ENCODE data around the gene SLC9A5. TPM values are rescaled to one million over a fixed set of nuclear protein-coding genes. Genes with fewer than 3 reads are reported as not detected.

Gene SLC9A5
- total RNA-seq, 2 donors from 2014 or later, result 0.27 to 2.6 TPM

GRCh38 chr16:67206129-67206837 lies 42.5 kb upstream of the SLC9A5 start:
- peaks cover 0 to 12% of the 10 kb centered on the region in 2 donors for H3K36me3 ChIP-seq
- TF ChIP-seq CTCF (IDR thresholded peaks at IDR 0.05) (no peak), POLR2A (IDR thresholded peaks at IDR 0.05) (no peak), POLR2AphosphoS5 (IDR thresholded peaks at IDR 0.05) (no peak)

GRCh38 chr16:67206838-67207248 lies 41.9 kb upstream of the SLC9A5 start:
- 93% methylated on average over 3 of the region's 3 CpGs for WGBS
- peaks cover 0 to 9% of the 10 kb centered on the region in 2 donors for H3K36me3 ChIP-seq
- H3K27me3 ChIP-seq (replicated peaks; ENCODE audit: insufficient read depth), result no peaks in the 10 kb centered on the region
- H3K27ac ChIP-seq, result no peak overlapping the region
- no peaks in the 10 kb centered on the region for H3K4me1 ChIP-seq (replicated peaks)
- DNase-seq (ENCODE audit: low spot score), result no peak
- H3K9me3 ChIP-seq, result no peaks in the 10 kb centered on the region
- no peak overlapping the region for H3K4me3 ChIP-seq
- no peak for TF ChIP-seq POLR2A (IDR thresholded peaks at IDR 0.05)
- no peak for TF ChIP-seq CTCF (IDR thresholded peaks at IDR 0.05)
- TF ChIP-seq POLR2AphosphoS5 (IDR thresholded peaks at IDR 0.05), result no peak
- intact Hi-C loops (cut with DNase I), result no loop called here

More at GRCh38 chr16:67206129-67206837, 42.5 kb upstream of the SLC9A5 start:
- intact Hi-C loops (cut with DNase I), result no loop called here
- no peak overlapping the region for H3K27ac ChIP-seq
- H3K4me3 ChIP-seq, result no peak overlapping the region
- 94% methylated on average over 8 of the region's 8 CpGs for WGBS
- DNase-seq (ENCODE audit: low spot score), result no peak
- no peaks in the 10 kb centered on the region for H3K9me3 ChIP-seq
- H3K4me1 ChIP-seq (replicated peaks), result no peaks in the 10 kb centered on the region
- no peaks in the 10 kb centered on the region for H3K27me3 ChIP-seq (replicated peaks; ENCODE audit: insufficient read depth)

GRCh38 chr16:67207249-67208091 lies 41.3 kb upstream of the SLC9A5 start:
- Histone ChIP-seq H3K4me3 (no peak overlapping the region), H3K27ac (no peak overlapping the region), H3K4me1 (replicated peaks) (no peaks in the 10 kb centered on the region), H3K36me3 (peaks cover 0 to 3% of the 10 kb centered on the region in 2 donors), H3K9me3 (no peaks in the 10 kb centered on the region), H3K27me3 (replicated peaks; ENCODE audit: insufficient read depth) (no peaks in the 10 kb centered on the region)
- 73% methylated on average over 16 of the region's 21 CpGs for WGBS
- intact Hi-C loops (cut with DNase I), result no loop called here
- no peak for DNase-seq (ENCODE audit: low spot score)
- TF ChIP-seq POLR2AphosphoS5 (IDR thresholded peaks at IDR 0.05) (no peak), CTCF (IDR thresholded peaks at IDR 0.05) (no peak), POLR2A (IDR thresholded peaks at IDR 0.05) (no peak)

- H3K4me3 ChIP-seq, result no peak overlapping the region
- intact Hi-C loops (cut with DNase I), result no loop called here
- H3K4me1 ChIP-seq (replicated peaks), result no peaks in the 10 kb centered on the region
- no peak for TF ChIP-seq POLR2A (IDR thresholded peaks at IDR 0.05)
- no peak for TF ChIP-seq CTCF (IDR thresholded peaks at IDR 0.05)
- no peak for TF ChIP-seq POLR2AphosphoS5 (IDR thresholded peaks at IDR 0.05)
- no peak for DNase-seq (ENCODE audit: low spot score)
- H3K9me3 ChIP-seq, result no peaks in the 10 kb centered on the region
- H3K27me3 ChIP-seq (replicated peaks; ENCODE audit: insufficient read depth), result no peaks in the 10 kb centered on the region
- H3K27ac ChIP-seq, result no peak overlapping the region
- no peaks in the 10 kb centered on the region for H3K36me3 ChIP-seq
- WGBS, result 90% methylated on average over 11 of the region's 11 CpGs
Measured at GRCh38 chr16:67208154-67208896, 40.5 kb upstream of the SLC9A5 start.
